Gastroesophageal sphincter (tissue), 4 donors: ENCODE measurements around the gene RRP9. TPM values are rescaled to one million over a fixed set of nuclear protein-coding genes. Genes with fewer than 3 reads are reported as not detected.

Experiments
- ATAC-seq: fragments of 150-250 bp; one replicate; pipeline ENCODE4 v1.9.1; 2016; ENCODE audit warnings: mild to moderate bottlenecking, moderate library complexity
- H3K27ac ChIP-seq, 4 donors: fragments of 200-600 bp; sonication (generic) in 3 of 4; 1 replicate in 3 of 4; 2 replicates in 1 of 4; pipeline ENCODE4 v1.5.1; 2016 to 2019
- H3K27me3 ChIP-seq: fragments of 200-600 bp; sonication (generic); one replicate; pipeline ENCODE4 v1.5.1; 2019
- H3K36me3 ChIP-seq, 2 donors: fragments of 200-600 bp; sonication (generic); one replicate each; pipeline ENCODE4 v1.5.1; 2019; ENCODE audit warnings: control low read depth in 1 of 2
- H3K4me1 ChIP-seq, 3 donors: fragments of 200-600 bp; sonication (generic); 1 replicate in 2 of 3; 2 replicates in 1 of 3; pipeline ENCODE4 v1.5.1; 2016 to 2019; ENCODE audit warnings: control low read depth in 2 of 3
- H3K4me3 ChIP-seq, 2 donors: fragments of 200-600 bp; sonication (generic); one replicate each; pipeline ENCODE4 v1.5.1; 2019; ENCODE audit warnings: mild to moderate bottlenecking in 1 of 2, moderate library complexity in 1 of 2
- H3K9me3 ChIP-seq, 3 donors: fragments of 200-600 bp; sonication (generic); one replicate each; pipeline ENCODE4 v1.5.1; 2017 to 2019; ENCODE audit warnings: control low read depth in 2 of 3
- EP300 ChIP-seq: sonication (generic); formaldehyde crosslinking; IDR thresholded peaks from one replicate; pipeline ENCODE4 v1.6.1; 2017; ENCODE audit warnings: antibody characterized with exemption, mild to moderate bottlenecking
- POLR2A ChIP-seq, 2 donors: fragments of 450-650 bp; IDR thresholded peaks; one replicate each; pipeline ENCODE4 v1.6.1; 2017; ENCODE audit warnings: antibody characterized with exemption in 2 of 2, mild to moderate bottlenecking in 2 of 2, moderate library complexity in 1 of 2
- POLR2AphosphoS5 ChIP-seq: sonication (generic); formaldehyde crosslinking; IDR thresholded peaks from one replicate; pipeline ENCODE4 v1.6.1; 2017; ENCODE audit warnings: antibody characterized with exemption
- small RNA-seq, 4 donors: library from RNA; depleted of rRNA; stranded (forward); fragments of <200 nt; gene quantifications; one replicate each; pipeline ENCODE3, GENCODE V24; 2016
- total RNA-seq, 4 donors: library from RNA; depleted of rRNA; stranded (reverse); fragments of >200 nt; gene quantifications; one replicate each; pipeline ENCODE4 v1.1.0, GENCODE V29; 2016
- TF ChIP-seq, protein P1 (sequence below), 4 experiments: fragments of 200-600 bp in 2 of 4; fragments of 450-650 bp in 2 of 4; sonication (generic) in 1 of 4; IDR thresholded peaks; one replicate each; pipeline ENCODE4 v1.5.1; 2017 to 2019; ENCODE audit warnings: antibody characterized with exemption in 4 of 4, mild to moderate bottlenecking in 2 of 4, moderate library complexity in 2 of 4

RRP9 gene
- total RNA-seq, 4 donors from 2014 or later, result 5.3 to 14.8 (median 10.9) TPM

DNA sequence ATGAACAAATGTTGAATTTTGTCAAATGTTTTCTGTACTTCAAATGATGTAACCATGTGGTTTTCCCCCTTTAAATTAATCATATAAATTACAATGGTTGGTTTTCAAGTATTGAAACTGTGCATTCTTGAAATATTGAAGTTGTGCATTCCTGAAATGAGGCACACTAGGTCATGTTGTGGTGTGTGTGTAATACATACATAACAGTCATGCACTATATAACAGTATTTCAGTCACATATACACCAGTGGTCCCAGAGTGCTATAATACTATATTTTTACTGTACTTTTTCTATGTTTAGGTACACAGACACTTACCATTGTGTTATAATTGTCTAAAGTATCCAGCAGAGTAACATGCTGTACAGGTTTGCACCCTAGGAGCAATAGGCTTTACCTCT lies 55.3 kb downstream of the RRP9 start:
- H3K4me3 ChIP-seq, result no peak overlapping the region
- TF ChIP-seq EP300, result no peak
- TF ChIP-seq POLR2A (IDR thresholded peaks at IDR 0.05), result no peak
- TF ChIP-seq, protein P1, sequence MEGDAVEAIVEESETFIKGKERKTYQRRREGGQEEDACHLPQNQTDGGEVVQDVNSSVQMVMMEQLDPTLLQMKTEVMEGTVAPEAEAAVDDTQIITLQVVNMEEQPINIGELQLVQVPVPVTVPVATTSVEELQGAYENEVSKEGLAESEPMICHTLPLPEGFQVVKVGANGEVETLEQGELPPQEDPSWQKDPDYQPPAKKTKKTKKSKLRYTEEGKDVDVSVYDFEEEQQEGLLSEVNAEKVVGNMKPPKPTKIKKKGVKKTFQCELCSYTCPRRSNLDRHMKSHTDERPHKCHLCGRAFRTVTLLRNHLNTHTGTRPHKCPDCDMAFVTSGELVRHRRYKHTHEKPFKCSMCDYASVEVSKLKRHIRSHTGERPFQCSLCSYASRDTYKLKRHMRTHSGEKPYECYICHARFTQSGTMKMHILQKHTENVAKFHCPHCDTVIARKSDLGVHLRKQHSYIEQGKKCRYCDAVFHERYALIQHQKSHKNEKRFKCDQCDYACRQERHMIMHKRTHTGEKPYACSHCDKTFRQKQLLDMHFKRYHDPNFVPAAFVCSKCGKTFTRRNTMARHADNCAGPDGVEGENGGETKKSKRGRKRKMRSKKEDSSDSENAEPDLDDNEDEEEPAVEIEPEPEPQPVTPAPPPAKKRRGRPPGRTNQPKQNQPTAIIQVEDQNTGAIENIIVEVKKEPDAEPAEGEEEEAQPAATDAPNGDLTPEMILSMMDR (IDR thresholded peaks at IDR 0.05), result no peak
- TF ChIP-seq POLR2AphosphoS5, result no peak
- no peaks in the 10 kb centered on the region for H3K9me3 ChIP-seq
- no peak overlapping the region for H3K27ac ChIP-seq
- H3K27me3 ChIP-seq, result peaks cover 11% of the 10 kb centered on the region
- no peak for ATAC-seq
- no peaks in the 10 kb centered on the region for H3K4me1 ChIP-seq
- H3K36me3 ChIP-seq, result no peaks in the 10 kb centered on the region

Small RNA genes lying within 50 kb of the gene (small RNA-seq; reads per million reads assigned to genes)
- 0 reads per million in 4 donors for gene AC115284.1

Other genes with a start within 250 kb of the RRP9 start
- under 1 TPM in 2 of 4 donors, not detected in 2; 0.12 to 0.13 TPM for gene GRM2, start 234.8 kb downstream of the RRP9 start, total RNA-seq
- gene IQCF6, start 162.7 kb downstream of the RRP9 start, total RNA-seq, result not detected
- not detected for gene IQCF2, start 80.3 kb downstream of the RRP9 start, total RNA-seq
- not detected for gene IQCF5, start 66.3 kb downstream of the RRP9 start, total RNA-seq
- gene IQCF1, start 38.6 kb downstream of the RRP9 start, total RNA-seq, result not detected
- 10 to 100 TPM; 19.5 to 43.0 (median 22.8) TPM for gene PARP3, start 459 bp upstream of the RRP9 start, total RNA-seq
- gene GPR62, start 13.5 kb upstream of the RRP9 start, total RNA-seq, result under 1 TPM in 1 of 4 donors, not detected in 3; 0.31 TPM
- 100 to 1,000 TPM in 3 of 4 donors, 10 to 100 TPM in 1; 80.7 to 335 (median 186) TPM for gene PCBP4, start 25.6 kb upstream of the RRP9 start, total RNA-seq
- 10 to 100 TPM; 34.6 to 46.8 (median 45.1) TPM for gene ABHD14B, start 32.1 kb upstream of the RRP9 start, total RNA-seq
- 10 to 100 TPM; 12.6 to 20.2 (median 13.8) TPM for gene ABHD14A, start 33.2 kb upstream of the RRP9 start, total RNA-seq
- gene ACY1, start 41.6 kb upstream of the RRP9 start, total RNA-seq, result 10 to 100 TPM; 10.6 to 21.4 (median 19.5) TPM
- 1,000 to 10,000 TPM in 3 of 4 donors, 100 to 1,000 TPM in 1; 775 to 1,945 (median 1,298) TPM for gene RPL29, start 54.0 kb upstream of the RRP9 start, total RNA-seq
- 10 to 100 TPM; 10.2 to 18.1 (median 14.7) TPM for gene DUSP7, start 114.7 kb upstream of the RRP9 start, total RNA-seq
- gene POC1A, start 212.5 kb upstream of the RRP9 start, total RNA-seq, result 1 to 10 TPM in 2 of 4 donors, under 1 TPM in 2; 0.73 to 1.7 (median 0.93) TPM